DOHH2 (cell line): Measurements from ENCODE around the gene E2F3.

ENCODE experiments used
- CTCF ChIP-seq: fragments of 200-600 bp; sonication (generic); IDR thresholded peaks from one replicate; pipeline ENCODE4 v1.5.1; 2014; ENCODE audit warnings: antibody characterized with exemption, mild to moderate bottlenecking, low read depth, low read length; ENCODE audit not compliant: poor library complexity, severe bottlenecking
- EZH2phosphoT487 ChIP-seq: fragments of 200-600 bp; sonication (generic); IDR thresholded peaks from 2 replicates; pipeline ENCODE4 v1.6.1; 2017; ENCODE audit warnings: borderline replicate concordance, mild to moderate bottlenecking, antibody characterized with exemption, low read length, moderate library complexity, mixed read lengths

GRCh38 chr6:20434766-20435165 lies 33.1 kb downstream of the E2F3 start:
- TF ChIP-seq CTCF (no peak), EZH2phosphoT487 (no peak)
